HPDE6-E6E7 (cell line): ENCODE results near the gene VWA3B.

Source experiments
- DNase-seq: peaks from one replicate; pipeline ENCODE4 v3.0.0; 2011; ENCODE audit warnings: missing footprints; ENCODE audit errors: extremely low spot score

VWA3B gene

GRCh38 chr2:98172150-98172765, 85.3 kb downstream of the VWA3B start:
- no peak for DNase-seq

GRCh38 chr2:98172951-98173350, 86.0 kb downstream of the VWA3B start:
- no peak for DNase-seq

GRCh38 chr2:98175811-98176210, 88.8 kb downstream of the VWA3B start:
- no peak for DNase-seq

GRCh38 chr2:98177286-98177685, 90.3 kb downstream of the VWA3B start:
- DNase-seq = no peak

GRCh38 chr2:98177986-98178385, 91.0 kb downstream of the VWA3B start:
- DNase-seq = no peak

- DNase-seq = peak; percentile 45
These were observed 93.5 kb downstream of the VWA3B start for GRCh38 chr2:98180456-98180855.

- no peak for DNase-seq
These were observed 94.4 kb downstream of the VWA3B start for GRCh38 chr2:98181346-98181745.

GRCh38 chr2:98185801-98186200, 98.8 kb downstream of the VWA3B start:
- no peak for DNase-seq

GRCh38 chr2:98187194-98187593, 100.2 kb downstream of the VWA3B start:
- no peak for DNase-seq

- peak; percentile 58 for DNase-seq
These were observed 101.5 kb downstream of the VWA3B start for GRCh38 chr2:98188351-98189046.

GRCh38 chr2:98191883-98192282, 104.9 kb downstream of the VWA3B start:
- DNase-seq = no peak

GRCh38 chr2:98201576-98201975, 114.6 kb downstream of the VWA3B start:
- DNase-seq = no peak

GRCh38 chr2:98205889-98206288, 118.9 kb downstream of the VWA3B start:
- DNase-seq = no peak

- DNase-seq = no peak
These were observed 125.4 kb downstream of the VWA3B start for GRCh38 chr2:98212092-98213000.

GRCh38 chr2:98216616-98217015, 129.6 kb downstream of the VWA3B start:
- DNase-seq = no peak

- DNase-seq = no peak
These were observed 132.2 kb downstream of the VWA3B start for GRCh38 chr2:98219152-98219551.

GRCh38 chr2:98233941-98234340, 147.0 kb downstream of the VWA3B start:
- no peak for DNase-seq

- DNase-seq = no peak
These were observed 147.8 kb downstream of the VWA3B start for GRCh38 chr2:98234776-98235175.

GRCh38 chr2:98236935-98237334, 150.0 kb downstream of the VWA3B start:
- DNase-seq = no peak

- no peak for DNase-seq
These were observed 153.9 kb downstream of the VWA3B start for GRCh38 chr2:98240786-98241398.

GRCh38 chr2:98241592-98241991, 154.6 kb downstream of the VWA3B start:
- DNase-seq = no peak

- DNase-seq = no peak
These were observed 155.0 kb downstream of the VWA3B start for GRCh38 chr2:98242003-98242402.
